Tibial nerve (tissue), 3 donors: ENCODE measurements around the gene HIP1R.

ENCODE experiments used
- CTCF ChIP-seq, 5 experiments: fragments of 200-600 bp in 3 of 5; fragments of 450-650 bp in 2 of 5; sonication (generic) in 3 of 5; IDR thresholded peaks; one replicate each; pipeline ENCODE4 v1.5.1; 2016 to 2019; ENCODE audit warnings: antibody characterized with exemption in 5 of 5, mild to moderate bottlenecking in 3 of 5, moderate library complexity in 2 of 5
- POLR2A ChIP-seq, 2 donors: fragments of 450-650 bp; IDR thresholded peaks; one replicate each; pipeline ENCODE4 v1.6.1; 2017; ENCODE audit warnings: antibody characterized with exemption in 2 of 2, mild to moderate bottlenecking in 2 of 2, moderate library complexity in 2 of 2

- no peak for TF ChIP-seq CTCF (IDR thresholded peaks at IDR 0.05)
- no peak for TF ChIP-seq POLR2A (IDR thresholded peaks at IDR 0.05)
Observed at GRCh38 chr12:122899887-122900286, 64.6 kb downstream of the HIP1R start.
